HL-60 (cell line): ENCODE measurements around the gene USP48.

Experiments used
- CTCF ChIP-seq: IDR thresholded peaks from one replicate; pipeline ENCODE4 v1.5.1; 2011; ENCODE audit warnings: low read length, control low read depth, inconsistent platforms; ENCODE audit not compliant: insufficient read depth
- POLR2AphosphoS5 ChIP-seq: IDR thresholded peaks from 2 replicates; pipeline ENCODE4 v1.6.1; 2012; ENCODE audit warnings: low read depth
- SPI1 ChIP-seq: IDR thresholded peaks from 2 replicates; pipeline ENCODE4 v1.6.1; 2012; ENCODE audit warnings: low read depth, mild to moderate bottlenecking, borderline replicate concordance
- TF ChIP-seq, protein P1 (sequence below): IDR thresholded peaks from 2 replicates; pipeline ENCODE4 v1.6.1; 2012; ENCODE audit warnings: low read depth; ENCODE audit not compliant: insufficient replicate concordance

- TF ChIP-seq CTCF (no peak), POLR2AphosphoS5 (no peak), SPI1 (no peak)
- TF ChIP-seq, protein P1, sequence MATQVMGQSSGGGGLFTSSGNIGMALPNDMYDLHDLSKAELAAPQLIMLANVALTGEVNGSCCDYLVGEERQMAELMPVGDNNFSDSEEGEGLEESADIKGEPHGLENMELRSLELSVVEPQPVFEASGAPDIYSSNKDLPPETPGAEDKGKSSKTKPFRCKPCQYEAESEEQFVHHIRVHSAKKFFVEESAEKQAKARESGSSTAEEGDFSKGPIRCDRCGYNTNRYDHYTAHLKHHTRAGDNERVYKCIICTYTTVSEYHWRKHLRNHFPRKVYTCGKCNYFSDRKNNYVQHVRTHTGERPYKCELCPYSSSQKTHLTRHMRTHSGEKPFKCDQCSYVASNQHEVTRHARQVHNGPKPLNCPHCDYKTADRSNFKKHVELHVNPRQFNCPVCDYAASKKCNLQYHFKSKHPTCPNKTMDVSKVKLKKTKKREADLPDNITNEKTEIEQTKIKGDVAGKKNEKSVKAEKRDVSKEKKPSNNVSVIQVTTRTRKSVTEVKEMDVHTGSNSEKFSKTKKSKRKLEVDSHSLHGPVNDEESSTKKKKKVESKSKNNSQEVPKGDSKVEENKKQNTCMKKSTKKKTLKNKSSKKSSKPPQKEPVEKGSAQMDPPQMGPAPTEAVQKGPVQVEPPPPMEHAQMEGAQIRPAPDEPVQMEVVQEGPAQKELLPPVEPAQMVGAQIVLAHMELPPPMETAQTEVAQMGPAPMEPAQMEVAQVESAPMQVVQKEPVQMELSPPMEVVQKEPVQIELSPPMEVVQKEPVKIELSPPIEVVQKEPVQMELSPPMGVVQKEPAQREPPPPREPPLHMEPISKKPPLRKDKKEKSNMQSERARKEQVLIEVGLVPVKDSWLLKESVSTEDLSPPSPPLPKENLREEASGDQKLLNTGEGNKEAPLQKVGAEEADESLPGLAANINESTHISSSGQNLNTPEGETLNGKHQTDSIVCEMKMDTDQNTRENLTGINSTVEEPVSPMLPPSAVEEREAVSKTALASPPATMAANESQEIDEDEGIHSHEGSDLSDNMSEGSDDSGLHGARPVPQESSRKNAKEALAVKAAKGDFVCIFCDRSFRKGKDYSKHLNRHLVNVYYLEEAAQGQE: no peak
These were observed 12.1 kb upstream of the USP48 start for GRCh38 chr1:21795075-21795474.
